SHP77 (cell line): ENCODE results near the gene SLC16A10.

Experiments
- DNase-seq, 2 experiments: peaks; one replicate each; lab custom pipeline; 2025; lab: John Stamatoyannopoulos, UW

Gene SLC16A10

GRCh38 chr6:111260570-111261298 lies 173.4 kb downstream of the SLC16A10 start:
- no peak for DNase-seq

- no peak for DNase-seq
Measured at GRCh38 chr6:111263837-111264236, 176.5 kb downstream of the SLC16A10 start.

GRCh38 chr6:111265842-111266241 lies 178.5 kb downstream of the SLC16A10 start:
- DNase-seq = no peak

GRCh38 chr6:111266276-111266675 lies 179.0 kb downstream of the SLC16A10 start:
- DNase-seq = no peak

GRCh38 chr6:111267764-111268333 lies 180.5 kb downstream of the SLC16A10 start:
- no peak for DNase-seq

- no peak for DNase-seq
Measured at GRCh38 chr6:111269401-111269970, 182.2 kb downstream of the SLC16A10 start.

GRCh38 chr6:111270121-111270520 lies 182.8 kb downstream of the SLC16A10 start:
- no peak for DNase-seq

- DNase-seq = no peak
Measured at GRCh38 chr6:111274593-111275217, 187.4 kb downstream of the SLC16A10 start.

GRCh38 chr6:111276335-111276734 lies 189.0 kb downstream of the SLC16A10 start:
- no peak for DNase-seq

- no peak for DNase-seq
Measured at GRCh38 chr6:111276736-111277135, 189.4 kb downstream of the SLC16A10 start.

- DNase-seq = no peak
Measured at GRCh38 chr6:111277819-111278218, 190.5 kb downstream of the SLC16A10 start.

- no peak for DNase-seq
Measured at GRCh38 chr6:111278731-111279130, 191.4 kb downstream of the SLC16A10 start.

- no peak for DNase-seq
Measured at GRCh38 chr6:111280445-111280955, 193.2 kb downstream of the SLC16A10 start.
